HT1080 (cell line): Measurements from ENCODE around the gene ZNF839. TPM values are rescaled to one million over a fixed set of nuclear protein-coding genes. Genes with fewer than 3 reads are reported as not detected.

ENCODE experiments used
- DNase-seq: peaks from one replicate; pipeline ENCODE4 v3.0.0-alpha.2; 2015; ENCODE audit warnings: low read depth
- polyA plus RNA-seq, 2 experiments: library from polyadenylated mRNA; depleted of rRNA; stranded (reverse); fragments of >200 nt; gene quantifications; 2 replicates each; pipeline ENCODE4 v1.2.3, GENCODE V29; 2015
- total RNA-seq: library from RNA; depleted of rRNA; stranded (reverse); fragments of >200 nt; shearing (Covaris generic); gene quantifications from 2 replicates; pipeline ENCODE4 v1.2.3, GENCODE V29; 2014; rRNA removed

ZNF839 gene
- total RNA-seq = 8.0 and 12.5 TPM in 2 replicates
- 9.9 and 12.6 TPM in 2 replicates for polyA plus RNA-seq (2015; cell fraction: cytosol; rRNA removed)
- polyA plus RNA-seq (2015; cell fraction: nucleus; rRNA removed) = 42.4 and 46.9 TPM in 2 replicates

DNA sequence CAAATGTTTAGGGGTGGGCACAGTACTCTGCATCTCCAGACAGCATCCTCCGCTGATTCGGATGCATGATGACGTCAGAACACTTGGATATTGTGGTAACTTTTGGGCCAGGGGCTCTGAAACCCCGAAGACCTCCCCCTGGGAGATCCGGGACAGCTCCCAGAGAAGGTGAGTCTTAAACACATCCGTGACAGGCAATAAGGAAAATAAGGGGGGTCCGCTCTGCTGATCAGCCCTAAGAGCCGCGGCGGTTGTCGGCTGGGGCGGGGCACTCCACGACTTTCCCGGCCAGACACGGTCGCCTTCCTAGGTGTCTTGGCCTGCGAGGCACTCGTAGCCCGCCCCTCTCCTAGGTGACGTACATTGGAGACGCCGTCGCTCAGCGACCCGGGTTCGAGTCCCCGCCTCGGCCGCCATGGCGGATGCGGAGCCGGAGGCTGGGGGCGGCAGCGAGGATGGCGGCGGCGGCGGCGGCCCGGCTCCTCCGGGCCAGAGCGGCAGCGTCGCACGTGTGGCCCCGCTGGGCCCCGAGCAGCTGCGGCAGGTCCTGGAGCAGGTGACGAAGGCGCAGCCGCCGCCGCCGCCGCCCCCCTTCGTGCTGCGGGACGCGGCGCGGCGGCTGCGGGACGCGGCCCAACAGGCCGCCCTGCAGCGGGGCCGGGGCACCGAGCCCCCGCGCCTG, at the start of gene ZNF839:
TSS of gene ZNF839 (plus strand) at position 396 of the 682 bp plus-strand sequence. CDS start at position 416, 20 bp downstream.
- peak; percentile 82 for DNase-seq

DNA sequence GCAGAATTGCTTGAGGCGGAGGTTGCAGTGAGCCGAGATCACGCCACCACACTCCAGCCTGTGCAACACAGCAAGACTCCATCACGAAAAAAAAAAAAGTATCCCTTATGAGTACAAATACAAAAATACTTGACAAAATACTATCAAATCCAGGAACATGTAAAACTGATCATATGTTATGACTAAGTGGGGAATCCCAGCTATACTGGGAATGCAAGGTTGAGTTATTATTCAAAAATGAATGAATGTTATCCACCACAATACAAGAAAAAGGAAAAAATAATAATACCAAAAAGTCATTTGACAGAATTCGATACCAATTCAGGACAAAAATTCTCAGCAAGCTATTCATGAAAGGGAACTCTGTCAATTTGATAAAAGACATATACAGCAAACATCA, 47.2 kb upstream of the ZNF839 start:
- no peak for DNase-seq

DNA sequence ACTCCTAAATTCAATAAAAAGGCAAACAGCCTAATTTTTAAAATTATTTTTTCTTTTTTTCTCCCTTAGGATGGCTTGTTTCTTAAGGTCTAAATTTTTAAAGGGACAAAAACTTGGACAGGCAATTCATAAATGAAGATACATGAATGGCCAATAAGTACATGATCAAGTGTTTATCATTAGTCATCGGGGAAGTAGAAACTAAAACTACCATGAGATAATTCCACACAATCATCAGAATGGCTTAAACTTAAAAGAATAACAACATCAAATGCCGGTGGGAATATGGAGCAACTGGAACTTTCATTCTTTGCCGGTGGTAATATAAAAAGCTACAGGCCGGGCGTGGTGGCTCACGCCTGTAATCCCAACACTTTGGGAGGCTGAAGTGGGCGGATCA, 43.7 kb upstream of the ZNF839 start:
- no peak for DNase-seq

DNA sequence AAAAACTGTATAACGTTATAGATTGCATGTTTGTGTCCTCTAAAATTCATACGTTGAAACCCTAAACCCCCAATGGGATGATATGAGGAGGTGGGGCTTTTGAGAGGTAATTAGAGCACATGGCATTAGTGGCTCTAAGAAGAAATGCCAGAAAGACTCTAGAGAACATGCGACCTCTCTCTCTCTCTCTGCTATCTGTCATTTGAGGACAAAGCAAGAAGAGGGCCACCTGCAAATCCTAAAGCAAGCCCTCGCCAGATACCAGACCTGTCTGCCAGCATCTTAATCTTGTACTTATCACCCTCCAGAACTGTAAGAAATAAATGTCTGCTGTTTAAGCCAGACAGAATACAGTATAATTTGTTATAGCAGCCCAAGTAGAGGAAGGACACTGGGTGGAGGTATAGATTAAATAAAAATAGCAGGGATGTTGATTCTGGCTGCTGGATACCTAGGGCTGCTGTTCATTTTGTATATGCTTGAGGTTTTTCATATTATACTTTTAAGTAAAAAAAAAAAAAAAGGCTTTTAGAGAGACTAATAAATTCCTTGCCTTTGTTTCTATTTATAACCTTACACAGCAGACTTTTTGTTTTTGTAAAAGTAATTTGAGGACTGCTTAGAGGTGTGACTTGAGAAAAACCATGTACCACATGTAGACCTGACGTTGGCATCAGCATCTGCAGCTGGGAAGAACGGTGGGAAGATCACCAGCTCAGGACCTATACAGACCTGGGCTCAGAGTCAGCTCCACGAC, 41.5 kb upstream of the ZNF839 start:
- DNase-seq = no peak

DNA sequence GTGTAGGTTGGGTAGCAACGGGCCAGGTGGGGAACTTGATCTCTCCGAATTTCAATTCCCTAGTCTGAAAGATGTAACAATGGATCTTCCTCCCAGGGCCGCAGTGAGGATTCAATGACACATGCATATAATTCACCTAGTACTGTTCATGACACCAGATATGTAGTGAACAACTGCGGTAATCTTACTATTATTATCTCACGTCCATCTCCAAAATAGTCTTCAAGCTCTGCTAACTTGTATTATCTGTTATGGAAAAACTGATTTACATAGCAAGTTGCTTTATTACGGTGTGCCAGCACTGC, 41.0 kb upstream of the ZNF839 start:
- no peak for DNase-seq

DNA sequence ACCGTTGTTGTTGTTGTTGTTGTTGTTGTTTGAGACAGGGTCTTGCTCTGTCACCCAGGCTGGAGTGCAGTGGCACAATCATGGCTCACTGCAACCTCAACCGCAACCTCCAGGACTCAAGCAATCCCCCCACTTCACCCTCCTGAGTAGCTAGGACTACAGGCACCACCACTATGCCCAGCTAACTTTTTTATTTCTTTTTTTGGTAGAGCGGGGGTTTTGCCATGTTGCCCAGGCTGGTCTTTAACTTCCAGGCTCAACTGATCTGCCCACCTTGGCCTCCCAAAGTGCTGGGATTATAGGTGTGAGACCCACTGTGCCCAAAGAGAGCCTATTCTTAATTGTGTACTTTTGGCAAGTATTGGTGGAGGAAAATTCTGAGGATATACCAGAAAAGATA, 40.3 kb upstream of the ZNF839 start:
- DNase-seq = no peak

DNA sequence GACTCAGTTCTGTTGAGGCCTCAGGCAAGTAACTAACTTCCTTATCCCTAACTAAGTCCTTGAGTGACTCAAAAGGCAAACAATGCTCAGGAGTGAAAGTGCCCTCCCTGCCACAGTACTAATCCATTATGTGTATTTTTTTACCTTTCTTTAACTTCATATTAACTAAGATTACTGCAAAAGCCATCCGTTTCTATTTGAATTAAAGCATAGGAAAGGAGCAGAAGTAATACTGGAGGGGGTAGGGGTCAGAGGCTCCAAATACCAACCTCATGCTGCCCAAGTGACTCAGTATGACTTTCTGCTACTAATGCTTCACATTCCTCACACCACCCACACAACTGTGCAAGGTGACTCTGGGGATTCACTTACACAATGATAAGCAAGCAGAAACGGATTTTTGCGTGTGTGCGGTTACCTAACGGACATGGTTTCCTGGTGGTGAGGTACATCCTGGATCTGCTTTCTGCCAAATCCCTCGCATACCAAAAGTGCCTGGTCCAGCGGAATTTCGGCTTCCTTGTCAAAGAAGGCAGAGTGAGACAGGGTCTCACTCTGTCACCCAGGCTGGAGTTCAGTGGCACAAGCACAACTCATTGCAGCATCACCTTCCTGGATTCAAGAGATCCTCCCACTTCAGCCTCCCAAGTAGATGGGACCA, 39.7 kb upstream of the ZNF839 start:
- DNase-seq = peak; percentile 99

DNA sequence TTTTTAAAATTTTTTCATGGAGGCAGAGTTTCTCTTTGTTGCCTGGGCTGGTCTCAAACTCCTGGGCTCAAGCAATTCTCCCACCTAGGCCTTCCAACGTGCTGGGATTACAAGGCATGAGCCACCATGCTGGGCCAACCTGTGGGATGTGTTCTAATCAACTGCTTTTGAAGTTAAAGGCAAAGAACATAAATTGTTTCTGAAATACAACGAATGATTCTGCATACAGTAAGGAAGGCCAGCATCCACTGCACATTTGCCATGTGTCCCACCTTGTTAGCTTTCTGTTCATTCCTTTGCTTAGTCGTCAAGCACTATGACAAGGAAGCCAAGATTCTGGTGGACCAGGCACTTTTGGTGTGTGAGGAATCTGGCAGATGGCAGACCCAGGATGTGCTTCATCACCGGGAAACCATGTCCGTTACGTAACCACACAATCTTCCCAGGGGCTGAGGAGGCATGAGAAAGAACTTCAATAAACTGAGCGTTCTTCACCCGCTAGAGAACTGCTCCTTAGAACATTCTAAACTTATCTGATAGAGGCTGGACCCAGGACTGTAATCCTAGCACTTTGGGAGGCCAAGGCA, 39.1 kb upstream of the ZNF839 start:
- DNase-seq = peak; percentile 93

DNA sequence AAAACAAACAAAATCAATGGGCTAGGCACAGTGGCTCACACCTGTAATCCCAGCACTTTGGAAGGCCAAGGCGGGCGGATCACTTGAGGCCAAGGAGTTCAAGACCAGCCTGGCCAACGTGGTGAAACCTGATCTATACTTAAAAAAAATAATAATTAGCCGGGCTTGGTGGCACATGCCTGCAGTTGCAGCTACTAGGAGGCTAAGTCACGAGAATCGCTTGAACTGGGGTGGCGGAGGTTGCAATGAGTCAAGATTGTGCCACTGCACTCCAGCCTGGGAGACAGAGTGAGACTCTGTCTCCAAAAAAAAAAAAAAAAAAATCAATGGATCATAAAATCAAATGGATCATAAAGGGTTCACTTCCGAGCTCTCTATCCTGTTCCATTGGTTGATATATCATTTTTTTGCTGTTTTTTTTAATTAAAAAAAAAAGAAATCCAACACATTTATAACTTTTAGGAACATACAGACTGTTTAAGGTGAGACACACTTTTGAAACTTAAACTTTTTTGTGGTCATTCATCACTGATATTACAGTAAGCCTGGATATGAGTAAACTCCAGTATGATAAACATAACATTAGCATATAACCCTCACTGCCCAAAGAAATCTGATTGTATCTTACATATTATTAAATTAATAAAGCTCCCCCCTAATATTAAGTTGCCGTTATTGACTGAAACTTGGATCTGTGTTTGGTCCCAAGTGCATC, 36.6 kb upstream of the ZNF839 start:
- DNase-seq = no peak

DNA sequence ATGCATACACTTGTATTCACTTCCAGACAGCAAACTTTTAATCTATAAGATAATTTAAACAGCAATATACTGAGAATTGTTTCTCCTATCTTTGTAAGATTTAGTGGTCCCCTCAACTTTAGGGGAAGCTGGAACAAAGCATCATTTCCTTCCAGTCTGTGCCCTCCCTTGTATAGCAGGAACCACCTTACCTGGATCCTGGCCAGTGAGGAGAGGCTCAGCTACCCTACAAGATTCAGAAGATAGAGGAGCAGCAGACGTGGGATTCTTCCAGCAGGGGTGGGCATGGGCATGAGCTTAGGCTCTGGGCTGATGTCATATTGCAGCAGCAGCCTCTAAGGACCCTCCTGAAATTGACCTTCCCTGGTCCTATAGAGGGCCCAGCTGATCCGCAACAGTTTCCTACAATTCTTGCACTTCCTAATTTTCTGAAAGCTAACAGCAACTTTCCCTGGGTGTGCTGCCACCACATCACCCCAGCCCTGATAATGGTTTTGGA, 35.9 kb upstream of the ZNF839 start:
- no peak for DNase-seq

DNA sequence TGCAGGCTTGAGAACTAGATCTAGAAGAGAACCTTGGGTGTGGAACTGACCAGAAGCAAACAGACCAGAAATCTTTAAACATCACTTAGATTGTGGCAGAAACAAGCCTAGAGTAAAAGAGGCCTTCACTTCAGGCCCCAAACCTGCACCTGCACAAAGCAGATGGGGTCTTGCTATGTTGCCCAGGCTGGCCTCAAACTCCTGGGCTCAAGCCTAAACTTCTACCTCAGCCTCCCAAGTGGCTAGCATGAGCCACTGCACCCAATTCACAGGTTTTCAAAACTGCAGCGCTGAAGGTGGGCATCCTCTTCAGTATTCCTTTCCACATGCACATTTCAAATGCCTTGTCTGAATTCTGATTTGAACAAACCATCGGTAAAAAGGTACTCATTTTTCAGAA, 34.4 kb upstream of the ZNF839 start:
- no peak for DNase-seq

DNA sequence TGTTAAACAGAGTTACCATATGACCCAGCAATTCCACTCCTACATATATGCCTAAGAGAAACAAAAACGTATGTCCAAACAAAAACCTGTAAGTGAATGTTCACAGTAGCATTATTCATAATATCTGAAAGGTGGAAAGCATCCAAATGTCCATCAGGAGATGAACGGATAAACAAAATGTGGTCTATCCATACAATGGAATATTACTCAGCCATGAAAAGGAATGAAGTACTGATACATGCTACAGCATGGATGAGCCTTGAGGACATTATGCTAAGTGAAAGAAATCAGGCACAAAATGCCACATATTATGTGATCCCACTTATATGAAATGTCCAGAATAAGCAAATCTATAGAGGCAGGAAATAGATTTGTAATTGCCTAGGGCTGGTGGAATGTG, 31.4 kb upstream of the ZNF839 start:
- DNase-seq = no peak

DNA sequence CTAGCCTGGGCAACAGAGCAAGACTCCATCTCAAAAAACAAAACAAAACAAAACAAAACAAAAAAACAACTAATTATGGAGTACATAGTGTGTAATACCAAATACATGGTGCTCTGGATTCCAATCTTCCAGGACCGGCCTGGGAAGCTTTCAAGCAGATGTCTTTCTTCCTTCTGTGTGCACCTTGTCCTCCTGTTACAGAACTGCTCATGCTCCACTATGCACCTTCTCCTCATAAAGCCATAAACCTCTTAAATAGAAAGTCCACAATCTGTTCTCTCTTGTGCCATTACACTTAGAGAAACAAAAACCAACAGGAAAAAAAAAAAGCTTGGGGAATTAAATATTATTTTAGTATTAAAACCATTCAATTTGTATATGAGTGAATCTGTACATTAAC, 27.1 kb upstream of the ZNF839 start:
- no peak for DNase-seq

DNA sequence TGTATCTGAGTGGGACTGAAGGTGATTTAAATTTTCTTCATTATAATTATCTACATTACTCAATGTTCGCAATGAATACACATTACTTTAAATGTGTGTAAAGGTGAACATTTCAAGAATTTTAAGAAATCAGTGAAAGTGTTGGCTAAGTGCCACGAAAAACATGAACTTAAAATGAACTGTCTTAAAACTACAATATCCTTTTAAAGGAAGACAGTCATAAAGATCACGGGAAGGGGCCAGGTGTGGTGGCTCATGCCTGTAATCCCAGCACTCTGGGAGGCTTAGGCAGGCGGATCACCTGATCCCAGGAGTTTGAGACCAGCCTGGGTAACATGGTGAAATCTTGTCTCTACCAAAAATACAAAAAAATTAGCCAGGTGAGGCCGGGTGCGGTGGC, 25.8 kb upstream of the ZNF839 start:
- no peak for DNase-seq

DNA sequence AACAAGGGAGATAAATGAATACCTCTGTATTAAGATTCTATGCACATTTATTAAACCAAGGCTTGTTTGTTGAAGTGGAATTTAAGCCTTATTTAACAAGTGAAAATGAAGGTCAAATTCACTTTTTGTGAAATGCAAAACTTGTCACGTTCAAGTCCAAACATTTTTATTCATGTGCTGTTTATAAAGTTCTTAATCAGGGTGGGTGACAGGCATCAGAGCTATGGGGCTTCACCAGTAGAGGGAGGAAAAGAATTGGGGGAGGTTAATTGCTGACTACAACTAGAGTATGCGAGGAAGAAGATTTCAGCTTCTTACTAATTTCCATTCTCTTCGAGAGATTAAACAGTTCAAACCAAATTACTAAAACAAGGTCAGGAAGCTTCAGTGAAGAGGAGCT, 24.3 kb upstream of the ZNF839 start:
- DNase-seq = no peak

DNA sequence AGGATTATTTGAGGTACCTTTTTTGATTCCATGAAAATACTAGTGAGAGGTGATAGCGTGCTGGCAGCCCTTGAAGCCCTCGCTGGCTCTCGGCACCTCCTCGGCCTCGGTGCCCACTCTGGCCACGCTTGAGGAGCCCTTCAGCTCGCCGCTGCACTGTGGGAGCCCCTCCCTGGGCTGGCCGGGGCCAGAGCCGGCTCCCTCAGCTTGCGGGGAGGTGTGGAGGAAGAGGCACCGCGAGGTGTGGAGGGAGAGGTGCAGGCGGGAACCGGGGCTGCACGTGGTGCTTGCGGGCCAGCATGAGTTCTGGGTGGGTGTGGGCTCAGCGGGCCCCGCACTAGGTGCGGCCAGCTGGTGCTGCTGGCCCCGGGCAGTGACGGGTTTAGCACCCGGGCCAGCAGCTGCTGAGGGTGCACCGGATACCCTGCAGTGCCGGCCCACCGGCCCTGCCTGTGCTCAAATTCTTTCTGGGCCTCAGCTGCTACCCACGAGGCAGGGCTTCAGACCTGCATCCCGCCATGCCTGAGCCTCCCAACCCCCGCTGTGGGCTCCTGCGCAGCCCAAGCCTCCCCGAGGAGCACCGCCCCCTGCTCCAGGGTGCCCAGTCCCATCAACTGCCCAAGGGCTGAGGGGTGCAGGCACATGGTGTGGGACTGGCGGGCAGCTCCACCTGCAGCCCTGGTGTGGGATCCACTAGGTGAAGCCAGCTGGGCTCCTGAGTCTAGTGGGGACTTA, 21.9 kb upstream of the ZNF839 start:
- DNase-seq = no peak

DNA sequence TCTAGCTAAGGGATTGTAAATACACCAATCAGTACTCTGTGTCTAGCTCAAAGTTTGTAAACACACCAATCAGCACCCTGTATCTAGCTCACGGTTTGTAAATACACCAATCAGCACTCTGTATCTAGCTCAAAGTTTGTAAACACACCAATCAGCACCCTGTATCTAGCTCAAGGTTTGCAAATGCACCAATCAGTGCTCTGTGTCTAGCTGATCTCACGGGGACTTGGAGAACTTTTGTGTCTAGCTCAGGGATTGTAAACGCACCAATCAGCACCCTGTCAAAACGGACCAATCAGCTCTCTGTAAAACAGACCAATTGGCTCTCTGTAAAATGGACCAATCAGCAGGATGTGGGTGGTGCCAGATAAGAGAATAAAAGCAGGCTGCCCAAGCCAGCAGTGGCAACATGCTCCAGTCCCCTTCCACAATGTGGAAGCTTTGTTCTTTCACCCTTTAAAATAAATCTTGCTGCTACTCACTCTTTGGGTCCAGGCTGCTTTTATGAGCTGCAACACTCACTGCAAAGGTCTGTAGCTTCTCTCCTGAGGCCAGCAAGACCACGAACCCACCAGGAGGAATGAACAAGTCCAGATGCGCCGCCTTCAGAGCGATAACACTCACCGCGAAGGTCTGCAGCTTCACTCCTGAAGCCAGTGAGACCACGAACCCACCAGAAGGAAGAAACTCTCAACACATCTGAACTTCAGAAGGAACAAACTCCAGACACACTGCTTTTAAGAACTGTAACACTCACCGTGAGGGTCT, 21.1 kb upstream of the ZNF839 start:
- DNase-seq = peak; percentile 33

DNA sequence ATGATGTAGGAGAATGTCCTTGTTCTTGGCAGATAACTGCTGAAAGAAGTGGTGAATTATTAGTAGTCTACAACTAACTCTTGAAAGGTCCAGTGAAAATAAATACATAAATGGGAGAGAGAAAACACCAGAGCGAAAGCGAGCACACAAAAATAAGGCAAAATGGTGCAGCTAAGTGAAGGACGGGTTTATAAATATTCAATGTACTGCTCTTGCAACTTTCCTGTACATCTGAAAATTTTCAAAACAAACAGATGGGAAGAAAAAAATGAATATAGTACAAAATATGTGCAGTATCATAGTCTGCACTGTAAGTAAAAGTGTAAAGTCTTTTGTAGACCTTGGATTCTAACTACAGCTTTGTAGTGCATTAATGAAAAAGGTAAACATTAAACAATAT, 15.9 kb upstream of the ZNF839 start:
- DNase-seq = no peak

DNA sequence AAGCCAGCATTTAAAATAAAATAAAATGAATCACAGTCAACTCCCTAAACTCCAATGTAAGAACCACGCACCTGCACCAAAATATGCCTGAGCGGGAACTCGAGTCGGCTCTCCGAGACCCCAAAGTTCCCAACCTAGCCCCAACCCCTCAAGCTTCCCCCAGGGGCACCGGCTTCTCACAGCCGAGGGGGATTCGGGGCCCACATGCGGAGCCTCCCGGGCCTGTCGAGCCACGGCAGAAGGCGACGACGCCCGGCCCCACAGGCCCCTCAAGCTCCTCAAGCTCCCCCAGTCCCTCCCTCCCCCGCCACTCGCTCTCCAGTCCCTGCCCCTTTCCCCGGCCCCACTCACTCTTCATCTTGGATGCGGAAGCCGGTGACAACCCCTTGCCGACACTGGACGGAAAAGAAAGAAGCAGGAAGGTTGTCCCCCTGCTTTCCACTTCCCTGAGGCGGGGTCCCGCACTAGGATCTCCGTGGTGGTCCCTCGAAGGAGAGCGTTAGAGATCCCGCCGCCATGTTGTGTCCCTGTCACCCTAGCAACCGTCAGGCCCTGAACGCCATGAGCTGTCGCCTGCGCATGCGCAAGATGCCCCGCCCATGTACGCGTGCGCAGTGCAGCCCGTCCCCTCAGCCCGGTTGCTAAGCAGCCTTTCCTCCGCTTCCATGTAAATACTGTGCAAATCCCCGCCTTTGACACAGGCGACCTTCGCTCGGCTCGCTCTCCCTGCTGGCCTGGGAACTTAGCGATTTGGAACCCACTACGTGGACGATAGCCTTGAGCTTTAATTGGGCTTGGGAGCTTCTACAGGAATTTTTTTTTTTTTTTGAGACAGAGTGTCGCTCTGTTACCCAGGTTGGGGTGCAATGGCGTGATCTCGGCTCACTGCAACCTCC, 14.7 kb upstream of the ZNF839 start, which contains the start of gene MOK:
TSS of gene MOK (minus strand) at position 554 of the 896 bp plus-strand sequence. CDS start at position 358, 196 bp downstream.
- peak; percentile 96 for DNase-seq
